Ectodermal cell (in vitro differentiated cells): ENCODE measurements around the gene ANKRD10.

Experiments
- H3K27ac ChIP-seq: 2 replicates; pipeline ENCODE4 v1.7.0; 2013; ENCODE audit warnings: mild to moderate bottlenecking, low read depth, low read length; ENCODE audit not compliant: insufficient read depth, poor library complexity, severe bottlenecking
- H3K27me3 ChIP-seq: 2 replicates; pipeline ENCODE4 v1.7.0; 2013; ENCODE audit warnings: mild to moderate bottlenecking, low read length; ENCODE audit not compliant: insufficient read depth, control insufficient read depth, poor library complexity, severe bottlenecking
- H3K36me3 ChIP-seq: one replicate; pipeline ENCODE4 v1.7.0; 2013; ENCODE audit warnings: low read length; ENCODE audit not compliant: control insufficient read depth, insufficient read depth
- H3K4me1 ChIP-seq: one replicate; pipeline ENCODE4 v1.7.0; 2013; ENCODE audit warnings: low read length; ENCODE audit not compliant: control insufficient read depth, insufficient read depth
- H3K4me3 ChIP-seq: 2 replicates; pipeline ENCODE4 v1.7.0; 2013; ENCODE audit warnings: low read depth, low read length, control low read depth; ENCODE audit not compliant: insufficient read depth
- H3K9me3 ChIP-seq: 2 replicates; pipeline ENCODE4 v1.7.0; 2013; ENCODE audit warnings: mild to moderate bottlenecking, low read length, moderate library complexity; ENCODE audit not compliant: control insufficient read depth
- WGBS, 2 experiments: methylation state at CpG; one replicate each; pipeline ENCODE4 v1.1.7; 2013; ENCODE audit warnings: missing lambda C conversion rate in 2 of 2; 5-methylcytosine and 5-hydroxymethylcytosine counted together

Gene ANKRD10

DNA sequence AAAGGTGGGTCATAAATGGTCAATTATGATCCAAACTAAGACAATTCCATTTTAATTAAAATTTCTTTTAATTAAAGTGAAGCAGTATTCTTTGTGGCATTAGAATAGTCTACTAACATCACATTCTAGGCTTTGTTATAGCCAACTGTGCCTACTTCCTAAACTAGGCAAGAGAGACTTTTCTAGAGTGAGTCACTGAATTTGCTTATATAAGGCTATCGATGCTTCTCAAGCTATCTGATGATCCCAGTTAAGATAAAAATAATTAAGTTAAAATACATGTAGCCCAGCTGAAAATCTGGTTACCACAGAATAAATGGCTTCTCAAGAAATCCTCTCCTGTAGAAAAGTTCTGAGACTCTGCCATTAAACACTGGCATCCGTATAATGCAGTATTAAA is 12.5 kb downstream of the ANKRD10 start:
- Histone ChIP-seq H3K4me3 (no peak overlapping the region), H3K36me3 (peaks cover 12% of the 10 kb centered on the region), H3K9me3 (no peaks in the 10 kb centered on the region), H3K27ac (no peak overlapping the region), H3K4me1 (no peaks in the 10 kb centered on the region), H3K27me3 (no peaks in the 10 kb centered on the region)
- 92 to 98% methylated on average over 2 of the region's 2 CpGs for WGBS, 2 experiments

DNA sequence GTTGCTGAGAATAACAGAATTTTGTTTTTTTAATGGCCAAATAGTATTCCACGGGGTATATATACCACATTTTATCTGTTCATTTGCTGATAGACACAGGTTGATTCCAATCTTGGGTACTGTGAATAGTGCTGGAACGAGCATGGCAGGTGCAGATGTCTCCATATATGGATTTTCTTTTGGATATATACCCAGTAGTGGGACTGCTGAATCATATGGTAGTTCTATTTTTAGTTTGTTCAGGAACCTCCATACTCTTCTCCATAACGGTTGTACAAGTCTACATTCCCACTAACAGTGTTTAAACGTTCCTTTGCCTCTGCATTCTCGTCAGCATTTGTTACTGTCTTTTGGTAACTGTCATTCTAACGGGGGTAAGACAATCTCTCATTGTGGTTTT is 17.3 kb downstream of the ANKRD10 start:
- H3K27ac ChIP-seq = no peak overlapping the region
- no peak overlapping the region for H3K4me3 ChIP-seq
- no peaks in the 10 kb centered on the region for H3K9me3 ChIP-seq
- no peaks in the 10 kb centered on the region for H3K27me3 ChIP-seq
- 91 to 93% methylated on average over 6 of the region's 6 CpGs for WGBS, 2 experiments
- H3K36me3 ChIP-seq = peaks cover 21% of the 10 kb centered on the region
- no peaks in the 10 kb centered on the region for H3K4me1 ChIP-seq

DNA sequence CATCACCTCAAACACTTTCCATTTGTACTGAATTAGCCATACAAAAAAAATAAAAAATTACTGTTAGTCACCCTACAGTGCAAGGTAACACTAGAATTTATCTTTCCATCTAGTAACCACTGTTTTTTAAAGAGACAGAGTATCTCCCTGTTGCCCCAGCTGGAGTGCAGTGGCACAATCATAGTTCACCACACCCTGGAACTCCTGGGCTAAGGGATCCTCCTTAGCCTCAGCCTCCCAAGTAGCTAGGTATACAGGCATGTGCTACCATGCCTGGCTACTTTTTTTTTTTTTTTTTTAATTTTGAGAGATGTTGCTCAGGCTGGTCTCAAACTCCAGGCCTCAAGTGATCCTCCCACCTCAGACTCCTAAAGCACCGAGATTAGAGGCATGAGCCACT is 17.9 kb downstream of the ANKRD10 start:
- H3K4me1 ChIP-seq = no peaks in the 10 kb centered on the region
- peaks cover 21% of the 10 kb centered on the region for H3K36me3 ChIP-seq
- no peaks in the 10 kb centered on the region for H3K9me3 ChIP-seq
- H3K27ac ChIP-seq = no peak overlapping the region
- 94 to 100% methylated on average over 1 of the region's 1 CpG for WGBS, 2 experiments
- H3K4me3 ChIP-seq = no peak overlapping the region
- no peaks in the 10 kb centered on the region for H3K27me3 ChIP-seq

DNA sequence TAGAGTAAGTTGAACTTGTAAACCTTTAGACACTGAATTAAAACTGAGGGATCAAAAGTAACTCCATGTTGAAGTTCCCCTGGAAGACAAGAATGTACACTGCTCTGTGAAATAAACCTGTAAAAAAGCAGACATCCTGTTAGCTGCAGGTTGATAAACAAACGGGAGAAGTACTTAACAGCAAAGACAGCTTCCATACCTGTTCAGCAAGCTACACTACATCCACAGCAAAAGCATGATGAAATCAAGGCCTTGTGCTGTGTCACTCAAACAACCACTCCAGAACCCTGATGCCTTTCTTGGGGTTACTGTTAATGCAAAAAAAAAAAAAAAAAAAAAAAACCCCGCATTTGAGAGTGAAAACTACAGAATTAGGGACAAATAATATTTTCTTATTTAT is 20.8 kb downstream of the ANKRD10 start:
- Histone ChIP-seq H3K9me3 (no peaks in the 10 kb centered on the region), H3K27ac (no peak overlapping the region), H3K4me1 (no peaks in the 10 kb centered on the region), H3K36me3 (peaks cover 21% of the 10 kb centered on the region), H3K4me3 (no peak overlapping the region), H3K27me3 (no peaks in the 10 kb centered on the region)
- WGBS, 2 experiments = 97% methylated on average over 1 of the region's 2 CpGs

DNA sequence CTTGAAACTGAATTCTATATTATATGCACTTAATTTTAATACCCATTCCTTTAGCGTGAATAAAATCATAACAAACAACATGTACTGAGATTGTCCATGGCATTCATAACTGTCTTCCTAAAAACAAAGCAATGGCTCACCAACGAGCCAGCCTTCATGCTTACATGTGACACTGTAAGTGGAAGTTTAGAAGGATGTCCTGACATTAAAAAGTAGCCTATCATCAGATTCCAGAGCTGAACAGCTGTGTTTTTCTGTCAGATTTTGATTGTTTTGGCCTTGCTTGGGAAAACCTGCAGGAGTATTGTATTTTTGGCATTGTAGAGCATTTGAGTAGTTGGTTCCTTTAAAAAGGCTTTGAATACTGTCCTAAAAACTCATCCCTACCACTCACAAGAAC is 21.3 kb downstream of the ANKRD10 start:
- no peak overlapping the region for H3K4me3 ChIP-seq
- H3K9me3 ChIP-seq = no peaks in the 10 kb centered on the region
- H3K4me1 ChIP-seq = peaks cover 4% of the 10 kb centered on the region
- 98 to 100% methylated on average over 2 of the region's 2 CpGs for WGBS, 2 experiments
- H3K27me3 ChIP-seq = no peaks in the 10 kb centered on the region
- H3K27ac ChIP-seq = no peak overlapping the region
- H3K36me3 ChIP-seq = peaks cover 21% of the 10 kb centered on the region

DNA sequence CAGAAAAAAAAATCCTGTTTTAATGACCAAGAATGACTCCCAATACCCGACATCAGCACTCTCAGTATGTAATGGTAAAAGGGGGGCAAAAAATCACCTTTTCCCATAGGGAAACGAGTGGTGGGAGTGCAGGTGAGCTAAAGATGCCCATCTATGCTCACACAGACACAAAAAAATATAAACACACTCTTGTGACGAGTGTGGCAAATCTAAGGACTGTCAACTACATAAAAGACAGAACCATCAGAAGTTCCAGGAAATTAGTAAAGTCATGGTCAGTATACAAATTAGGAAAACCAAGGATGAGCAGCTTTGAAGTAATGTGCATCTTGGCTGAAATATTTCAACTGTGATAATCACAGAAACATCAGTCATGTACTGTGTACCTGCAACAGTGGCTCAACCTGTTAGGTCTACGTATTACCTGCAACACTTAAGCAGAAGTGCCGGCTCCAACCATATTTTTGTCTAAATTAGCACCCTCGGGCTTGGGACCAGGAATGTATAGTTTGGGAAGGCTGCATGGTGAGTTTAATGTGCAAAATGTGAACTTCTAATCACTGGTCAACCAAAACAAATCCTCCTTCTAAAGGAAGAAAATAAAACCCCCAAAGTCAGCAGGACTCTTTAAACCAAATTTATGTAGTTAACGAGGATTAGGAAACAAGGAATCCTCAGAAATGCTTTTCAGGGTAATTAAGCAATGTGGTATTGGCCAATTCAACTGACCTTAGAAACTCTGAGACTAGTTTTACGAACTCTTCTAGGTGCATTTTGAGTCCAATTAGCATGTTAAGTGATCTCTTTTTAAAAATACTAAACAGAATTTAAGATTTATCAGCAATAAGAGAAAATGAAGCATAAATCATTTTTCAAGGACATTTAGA is 24.3 kb downstream of the ANKRD10 start:
- WGBS, 2 experiments = 89% methylated on average over 7 to 8 of the region's 8 CpGs
- Histone ChIP-seq H3K27ac (no peak overlapping the region), H3K4me3 (no peak overlapping the region), H3K4me1 (peaks cover 20% of the 10 kb centered on the region), H3K9me3 (no peaks in the 10 kb centered on the region), H3K36me3 (peaks cover 12% of the 10 kb centered on the region), H3K27me3 (no peaks in the 10 kb centered on the region)

DNA sequence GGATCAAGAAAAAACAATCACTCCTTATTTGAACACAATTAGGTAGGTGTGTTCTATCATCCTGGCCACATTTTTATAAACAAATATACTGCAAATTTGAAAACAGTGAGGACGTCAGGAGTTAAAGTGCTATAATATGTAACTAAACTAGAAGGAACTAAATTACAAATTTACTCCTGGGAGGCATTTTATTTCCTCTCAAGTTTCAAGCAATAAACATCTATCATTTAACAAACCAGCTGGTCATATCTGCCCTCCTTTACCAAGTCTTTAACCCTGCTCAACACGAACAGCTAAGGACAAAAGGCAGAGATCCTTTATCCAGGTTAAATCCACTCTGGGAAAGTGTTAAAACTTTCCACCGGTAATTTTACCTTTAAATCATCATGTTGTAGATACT is 26.5 kb downstream of the ANKRD10 start:
- H3K36me3 ChIP-seq = peaks cover 6% of the 10 kb centered on the region
- H3K27ac ChIP-seq = peak overlapping the region; percentile 19
- H3K27me3 ChIP-seq = no peaks in the 10 kb centered on the region
- peaks cover 20% of the 10 kb centered on the region for H3K4me1 ChIP-seq
- 85 to 92% methylated on average over 1 to 2 of the region's 3 CpGs for WGBS, 2 experiments
- H3K4me3 ChIP-seq = no peak overlapping the region
- no peaks in the 10 kb centered on the region for H3K9me3 ChIP-seq

DNA sequence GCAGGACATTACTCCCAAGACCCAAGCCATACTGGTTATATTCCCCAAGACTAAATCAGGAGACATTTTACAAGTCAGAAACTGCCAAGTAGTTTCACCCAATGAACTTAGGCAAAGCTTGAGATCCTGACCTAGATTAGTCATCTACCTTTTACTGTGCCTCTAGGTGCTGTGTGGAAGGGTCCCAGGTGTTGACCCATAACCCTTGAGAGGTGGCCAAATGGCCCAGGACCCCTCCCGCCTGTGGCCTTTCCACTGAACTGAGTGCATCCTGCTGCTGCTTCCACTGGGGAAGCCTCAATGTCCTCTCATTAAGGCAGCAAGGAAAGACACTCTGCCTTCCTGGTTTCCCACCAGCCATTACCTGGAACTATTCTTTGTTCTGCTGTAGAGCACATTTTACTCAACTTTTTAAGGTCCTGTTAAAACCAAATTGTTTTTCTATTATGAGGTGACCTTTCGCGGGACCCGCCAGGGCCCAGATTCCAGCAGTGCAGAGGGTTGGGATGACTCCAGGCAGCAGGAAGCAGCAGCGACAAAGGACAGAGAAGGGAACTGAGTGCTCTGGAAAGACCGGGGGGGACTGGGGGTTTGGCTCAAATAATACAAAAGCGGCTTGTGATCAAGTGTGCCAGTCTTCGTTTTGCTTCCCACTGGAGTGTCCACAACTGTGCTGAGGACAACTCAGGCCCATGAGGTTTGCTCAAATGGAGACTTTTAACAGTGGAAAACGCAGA is 27.1 kb downstream of the ANKRD10 start:
- 77 to 78% methylated on average over 9 of the region's 9 CpGs for WGBS, 2 experiments
- Histone ChIP-seq H3K27ac (peak overlapping the region; percentile 19), H3K27me3 (no peaks in the 10 kb centered on the region), H3K36me3 (peaks cover 3% of the 10 kb centered on the region), H3K9me3 (no peaks in the 10 kb centered on the region), H3K4me1 (peaks cover 20% of the 10 kb centered on the region), H3K4me3 (no peak overlapping the region)

DNA sequence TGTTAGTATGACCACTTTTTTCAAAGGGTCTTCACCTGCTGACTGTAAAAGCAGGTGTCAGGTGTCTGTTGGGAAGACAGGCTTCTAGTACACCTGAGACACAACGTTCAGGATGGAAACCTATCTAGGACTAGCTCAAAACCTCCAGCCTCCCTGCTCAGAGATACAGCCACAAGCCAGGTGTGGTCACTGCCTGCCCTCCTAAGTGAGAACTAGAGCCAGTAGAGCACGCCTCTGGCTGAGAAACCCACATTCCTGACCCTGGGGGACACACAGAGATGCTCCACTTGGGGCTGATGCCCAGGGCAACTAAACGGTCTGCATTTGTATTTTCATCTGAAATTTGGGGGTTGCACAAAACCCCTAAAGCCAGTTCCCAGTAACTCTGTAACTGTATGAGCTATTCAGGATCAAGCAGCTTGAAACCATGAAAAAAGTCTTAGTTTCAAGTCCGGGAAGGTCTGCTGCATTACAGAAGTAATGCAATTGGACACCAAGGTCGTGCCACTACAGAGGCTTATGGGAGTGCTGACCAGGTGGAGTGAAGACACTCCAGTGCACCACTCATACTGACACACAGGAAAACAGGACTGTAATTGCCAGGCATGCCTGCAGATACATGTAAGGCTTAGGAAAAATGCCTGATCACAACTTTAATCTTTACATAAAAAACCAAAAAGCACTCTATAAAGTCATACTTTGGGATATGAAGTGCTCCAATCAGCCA is 27.8 kb downstream of the ANKRD10 start:
- WGBS, 2 experiments = 80 to 81% methylated on average over 5 of the region's 5 CpGs
- H3K36me3 ChIP-seq = no peaks in the 10 kb centered on the region
- H3K9me3 ChIP-seq = no peaks in the 10 kb centered on the region
- H3K27me3 ChIP-seq = no peaks in the 10 kb centered on the region
- no peak overlapping the region for H3K4me3 ChIP-seq
- no peak overlapping the region for H3K27ac ChIP-seq
- peaks cover 20% of the 10 kb centered on the region for H3K4me1 ChIP-seq
